IMR-90 (cell line): Measurements from ENCODE around the gene ROBO4. TPM values are rescaled to one million over a fixed set of nuclear protein-coding genes. Genes with fewer than 3 reads are reported as not detected.

Experiments used
- ATAC-seq: fragments of 200-7000 bp; cut with Tn5 transposase; 2 replicates; pipeline ENCODE4 v1.9.1; 2020; ENCODE audit warnings: low read depth, mild to moderate bottlenecking, moderate library complexity
- BruUV-seq: library from RNA; stranded (reverse); fragments of 400-500 nt; replicated peaks from 2 replicates; lab custom pipeline; 2021; lab: Mats Ljungman, UMichigan
- CTCF ChIA-PET: fragments of 300-600 bp; formaldehyde crosslinking; extraction: SDS; loops from one replicate; lab custom pipeline; 2021; ENCODE audit warnings: antibody characterized with exemption; lab: Yijun Ruan, JAX
- POLR2A ChIA-PET: fragments of 300-600 bp; sonication (Branson Sonifier 250); formaldehyde crosslinking; loops from one replicate; lab custom pipeline; 2022; ENCODE audit warnings: antibody characterized with exemption; ENCODE audit not compliant: unreplicated experiment; lab: Charles Lee
- DNase-seq: peaks from one replicate; pipeline ENCODE4 v3.0.0; 2013
- H2AFZ ChIP-seq: replicated peaks from 2 replicates; pipeline ENCODE3; 2013; ENCODE audit warnings: low read length, mild to moderate bottlenecking; ENCODE audit not compliant: poor library complexity
- H2AK5ac ChIP-seq: 2 replicates; pipeline ENCODE4 v1.6.1; 2013; ENCODE audit warnings: low read depth, low read length, inconsistent platforms
- H2AK9ac ChIP-seq: replicated peaks from 2 replicates; pipeline ENCODE3; 2013; ENCODE audit warnings: mild to moderate bottlenecking, low read depth, low read length, moderate library complexity; ENCODE audit not compliant: poor library complexity
- H2BK120ac ChIP-seq: 2 replicates; pipeline ENCODE4 v1.6.1; 2013; ENCODE audit warnings: low read depth, low read length, inconsistent platforms
- H2BK15ac ChIP-seq: 3 replicates; pipeline ENCODE4 v1.6.1; 2013; ENCODE audit warnings: low read depth, low read length, inconsistent platforms
- H2BK20ac ChIP-seq: 2 replicates; pipeline ENCODE4 v1.6.1; 2013; ENCODE audit warnings: low read depth, mild to moderate bottlenecking, inconsistent platforms, low read length, moderate library complexity
- H2BK5ac ChIP-seq: 2 replicates; pipeline ENCODE4 v1.6.1; 2013; ENCODE audit warnings: mild to moderate bottlenecking, low read depth, low read length, inconsistent platforms; ENCODE audit not compliant: poor library complexity, severe bottlenecking
- H3K14ac ChIP-seq: replicated peaks from 2 replicates; pipeline ENCODE4 v1.6.1; 2013; ENCODE audit warnings: low read depth, low read length, inconsistent platforms
- H3K18ac ChIP-seq: 2 replicates; pipeline ENCODE4 v1.6.1; 2013; ENCODE audit warnings: low read depth, low read length, control low read depth
- H3K23ac ChIP-seq: 2 replicates; pipeline ENCODE4 v1.6.1; 2013; ENCODE audit warnings: low read depth, low read length, inconsistent platforms
- H3K27ac ChIP-seq: 2 replicates; pipeline ENCODE4 v1.5.1; 2013; ENCODE audit warnings: mild to moderate bottlenecking, control low read depth, low read length; ENCODE audit not compliant: insufficient read depth
- H3K27me3 ChIP-seq: 2 replicates; pipeline ENCODE4 v1.6.1; 2013; ENCODE audit warnings: low read length; ENCODE audit not compliant: control insufficient read depth, insufficient read depth
- H3K36me3 ChIP-seq: 2 replicates; pipeline ENCODE4 v1.6.1; 2013; ENCODE audit warnings: low read length, mixed read lengths; ENCODE audit not compliant: control insufficient read depth, insufficient read depth
- H3K4ac ChIP-seq: 2 replicates; pipeline ENCODE4 v1.6.1; 2013; ENCODE audit warnings: low read depth, low read length, inconsistent platforms
- H3K4me1 ChIP-seq: 2 replicates; pipeline ENCODE4 v1.6.1; 2013; ENCODE audit warnings: low read length, mixed read lengths; ENCODE audit not compliant: control insufficient read depth, insufficient read depth
- H3K4me2 ChIP-seq: 2 replicates; pipeline ENCODE4 v1.6.1; 2013; ENCODE audit warnings: low read depth, mild to moderate bottlenecking, control low read depth, low read length, moderate library complexity
- H3K4me3 ChIP-seq: 2 replicates; pipeline ENCODE4 v1.5.1; 2013; ENCODE audit warnings: low read depth, mild to moderate bottlenecking, control low read depth, low read length, moderate library complexity; ENCODE audit not compliant: insufficient read depth
- H3K56ac ChIP-seq: 2 replicates; pipeline ENCODE4 v1.6.1; 2013; ENCODE audit warnings: low read length, inconsistent platforms; ENCODE audit not compliant: insufficient read depth; ENCODE audit errors: extremely low read depth
- H3K79me1 ChIP-seq, 2 experiments: 2 replicates each; pipeline ENCODE4 v1.6.1; 2013; ENCODE audit warnings: low read length in 2 of 2, inconsistent platforms in 1 of 2, low read depth in 1 of 2
- H3K9ac ChIP-seq: 2 replicates; pipeline ENCODE4 v1.6.1; 2013; ENCODE audit warnings: low read depth, low read length, control low read depth
- H3K9me1 ChIP-seq: 2 replicates; pipeline ENCODE4 v1.6.1; 2013; ENCODE audit warnings: low read length, inconsistent platforms; ENCODE audit not compliant: insufficient read depth
- H3K9me3 ChIP-seq: 2 replicates; pipeline ENCODE4 v1.6.1; 2013; ENCODE audit warnings: low read length; ENCODE audit not compliant: control insufficient read depth, insufficient read depth
- H4K20me1 ChIP-seq: 2 replicates; pipeline ENCODE4 v1.6.1; 2013; ENCODE audit warnings: low read length, inconsistent platforms; ENCODE audit not compliant: insufficient read depth
- H4K5ac ChIP-seq: 2 replicates; pipeline ENCODE4 v1.6.1; 2013; ENCODE audit warnings: mild to moderate bottlenecking, low read depth, low read length, control low read depth
- H4K8ac ChIP-seq, 2 experiments: 2 replicates each; pipeline ENCODE4 v1.6.1; 2013; ENCODE audit warnings: low read depth in 2 of 2, low read length in 2 of 2, control low read depth in 1 of 2, inconsistent platforms in 1 of 2
- H4K91ac ChIP-seq: 2 replicates; pipeline ENCODE4 v1.6.1; 2013; ENCODE audit warnings: low read depth, low read length, inconsistent platforms; ENCODE audit not compliant: insufficient read depth
- BHLHE40 ChIP-seq: fragments of 150-350 bp; IDR thresholded peaks from 2 replicates; pipeline ENCODE4 v1.6.1; 2016; ENCODE audit warnings: mild to moderate bottlenecking, low read depth, low read length
- FOS ChIP-seq: fragments of 150-350 bp; IDR thresholded peaks from 2 replicates; pipeline ENCODE4 v1.6.1; 2016; ENCODE audit warnings: low read depth, low read length
- NFE2L2 ChIP-seq: fragments of 150-350 bp; IDR thresholded peaks from 2 replicates; pipeline ENCODE4 v1.6.1; 2016; ENCODE audit warnings: low read depth, mild to moderate bottlenecking, low read length
- POLR2A ChIP-seq: IDR thresholded peaks from 2 replicates; pipeline ENCODE4 v1.6.1; 2012; ENCODE audit warnings: mild to moderate bottlenecking, low read depth, low read length
- RCOR1 ChIP-seq: IDR thresholded peaks from 2 replicates; pipeline ENCODE4 v1.6.1; 2012; ENCODE audit warnings: mild to moderate bottlenecking, low read length, improper control_type of control experiment; ENCODE audit not compliant: insufficient replicate concordance
- SMC3 ChIP-seq: fragments of 150-350 bp; IDR thresholded peaks from 2 replicates; pipeline ENCODE4 v1.6.1; 2016; ENCODE audit warnings: low read depth, mild to moderate bottlenecking, antibody characterized with exemption, low read length, moderate library complexity
- WGBS, 2 experiments: methylation state at CpG; one replicate each; pipeline versions ENCODE4 v1.1.5 to v1.1.7; 2013; ENCODE audit warnings: missing lambda C conversion rate in 2 of 2; ENCODE audit not compliant: insufficient read length in 1 of 2; ENCODE audit errors: extremely low coverage in 2 of 2; 5-methylcytosine and 5-hydroxymethylcytosine counted together
- dilution Hi-C: fragments of 300-500 bp; cut with HindIII; formaldehyde crosslinking; loops from one replicate; pipeline ENCODE4 v1.14.3; 2018; ENCODE audit warnings: low sequenced_read_pairs; ENCODE audit not compliant: unreplicated experiment
- in situ Hi-C: fragments of 300-500 bp; cut with MboI; formaldehyde crosslinking; loops from 3 replicates; pipeline ENCODE4 v1.14.3; 2019; ENCODE audit warnings: low sequenced_read_pairs, inconsistent platforms, mixed read lengths
- intact Hi-C: fragments of 100-400 bp; cut with micrococcal nuclease; formaldehyde crosslinking; loops from 2 replicates; pipeline ENCODE4 v1.10.0; 2022
- polyA plus RNA-seq, 3 experiments: library from polyadenylated mRNA; depleted of rRNA; stranded (reverse); fragments of >200 nt; gene quantifications; 2 replicates each; pipeline ENCODE4 v1.2.3, GENCODE V29; 2012; ENCODE audit warnings: low replicate concordance in 1 of 3
- total RNA-seq: library from RNA; depleted of rRNA; stranded (reverse); fragments of >200 nt; gene quantifications from 2 replicates; pipeline ENCODE4 v1.2.3, GENCODE V29; 2012

The ROBO4 gene
- total and polyA plus RNA-seq, 2 of the 4 experiments (the other 2 are of a cell fraction): 0.72 to 0.82 TPM

- Histone ChIP-seq H2AK5ac (peak overlapping the region; percentile 100), H3K36me3 (no peaks in the 10 kb centered on the region), H4K20me1 (no peaks in the 10 kb centered on the region), H3K4me2 (peak overlapping the region; percentile 38), H3K27me3 (no peaks in the 10 kb centered on the region), H3K4ac (peak overlapping the region; percentile 100), H2BK120ac (peak overlapping the region; percentile 98), H2AK9ac (peak overlapping the region; percentile 91), H3K4me1 (peaks cover 37% of the 10 kb centered on the region), H3K56ac (peak overlapping the region; percentile 97), H4K8ac (peak overlapping the region; percentile 96 to 98), H2BK15ac (peak overlapping the region; percentile 100), H2BK20ac (peak overlapping the region; percentile 99), H3K79me1 (peaks cover 7 to 31% of the 10 kb centered on the region in 2 experiments; a peak in 3 of 4 replicates), H3K4me3 (no peak overlapping the region), H3K14ac (peak overlapping the region; percentile 100), H4K5ac (peak overlapping the region; percentile 78), H3K9me3 (no peaks in the 10 kb centered on the region), H3K18ac (peak overlapping the region; percentile 58), H3K9ac (peak overlapping the region; percentile 41; the same call in 1 of the 2 replicates), H3K27ac (peak overlapping the region; percentile 77), H2AFZ (peak overlapping the region; percentile 80), H4K91ac (peak overlapping the region; percentile 100), H3K23ac (peak overlapping the region; percentile 96), H2BK5ac (peak overlapping the region; percentile 97), H3K9me1 (peaks cover 39% of the 10 kb centered on the region)
- WGBS, 2 experiments: no CpG with 5 or more reads among the region's 5 CpGs
- ChIA-PET CTCF (interaction anchor here (1.3 to 1.6 kb wide), 3 partner anchors 12 to 24 kb away, joined by 4 to 6 read pairs (median 4); no protein-coding TSS in a partner anchor), POLR2A (no interaction called here)
- DNase-seq (peak; percentile 93), ATAC-seq (peak; percentile 74)
- TF ChIP-seq FOS (peak; percentile 86), POLR2A (peak; percentile 66; the same call in 1 of the 2 replicates), BHLHE40 (peak; percentile 53; the same call in 1 of the 2 replicates), NFE2L2 (no peak; the same call in 1 of the 2 replicates), SMC3 (no peak), RCOR1 (peak; percentile 71)
- dilution Hi-C loops (no loop called here), in situ Hi-C loops (no loop called here), intact Hi-C loops (loop anchor here (2.0 kb wide), 1 partner anchor 52 kb away; no protein-coding TSS in a partner anchor)
- no TSS peak for BruUV-seq
Observed at GRCh38 chr11:124900464-124900863, 2.8 kb upstream of the ROBO4 start.
